C1 segment of cervical spinal cord (tissue), 14 donors: ENCODE data around the gene MCAM.

ENCODE experiments used
- DNase-seq, 14 donors: peaks; one replicate each; lab custom pipeline; 2025; lab: John Stamatoyannopoulos, UW

The MCAM gene

GRCh38 chr11:119266063-119266462 lies 50.9 kb downstream of the MCAM start:
- DNase-seq: no peak

GRCh38 chr11:119263352-119263940 lies 53.5 kb downstream of the MCAM start:
- no peak for DNase-seq

DNA sequence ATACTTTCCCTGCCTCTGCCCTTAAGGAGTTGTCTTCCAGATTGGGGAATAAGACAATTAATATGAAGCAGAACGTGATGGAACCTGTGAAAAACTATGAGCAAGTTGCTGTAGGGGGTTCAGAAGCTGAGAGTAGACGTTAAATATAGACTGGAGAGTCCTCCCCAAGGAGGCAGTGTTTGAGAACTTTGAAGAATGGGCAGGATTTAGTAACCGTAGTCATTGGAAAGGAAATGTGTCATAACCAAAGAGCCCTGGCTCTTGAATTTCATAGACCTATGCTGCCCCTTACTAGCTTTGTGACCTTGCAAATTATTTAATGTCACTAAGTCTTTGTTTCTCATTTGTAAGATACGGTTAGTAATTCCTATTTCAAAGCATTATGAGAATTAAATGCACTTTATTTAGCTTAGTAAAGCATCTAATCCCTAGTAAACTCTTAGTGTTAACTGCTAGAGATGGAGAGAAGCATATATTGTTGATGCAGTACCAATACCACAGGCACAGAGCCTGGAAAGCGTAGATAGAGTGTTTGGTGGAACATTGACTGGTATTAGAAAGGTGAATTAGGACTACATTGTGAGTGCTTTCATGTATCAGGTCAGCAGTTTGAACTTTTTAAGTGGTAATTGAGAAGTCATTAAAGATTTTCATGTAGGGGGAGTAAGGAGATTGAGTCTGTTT lies 54.1 kb downstream of the MCAM start:
- DNase-seq: no peak

DNA sequence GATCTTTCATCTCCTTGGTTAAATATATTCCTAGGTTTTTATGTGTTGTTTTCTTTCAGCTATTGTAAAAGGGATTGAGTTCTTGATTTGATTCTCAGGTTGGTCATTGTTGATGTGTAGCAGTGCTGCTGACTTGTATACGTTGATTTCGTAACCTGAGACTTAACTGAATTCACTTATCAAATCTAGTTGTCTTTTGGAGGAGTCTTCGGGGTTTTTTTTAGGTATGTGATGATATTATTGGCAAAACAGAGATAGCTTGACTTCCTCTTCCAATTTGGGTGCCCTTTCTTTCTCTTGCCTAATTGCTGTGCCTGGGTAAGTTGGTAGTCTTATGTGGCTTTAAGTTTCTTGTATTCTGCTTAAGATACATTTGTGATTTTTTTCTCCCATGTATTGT lies 57.9 kb downstream of the MCAM start:
- DNase-seq: no peak
